ENCODE results near the gene FAF1.
"Not testable (repeated sequence)": the region's sequence is repeated elsewhere in the genome, so short reads cannot be mapped to it uniquely, and the experiment has no call there.

The FAF1 gene

DNA sequence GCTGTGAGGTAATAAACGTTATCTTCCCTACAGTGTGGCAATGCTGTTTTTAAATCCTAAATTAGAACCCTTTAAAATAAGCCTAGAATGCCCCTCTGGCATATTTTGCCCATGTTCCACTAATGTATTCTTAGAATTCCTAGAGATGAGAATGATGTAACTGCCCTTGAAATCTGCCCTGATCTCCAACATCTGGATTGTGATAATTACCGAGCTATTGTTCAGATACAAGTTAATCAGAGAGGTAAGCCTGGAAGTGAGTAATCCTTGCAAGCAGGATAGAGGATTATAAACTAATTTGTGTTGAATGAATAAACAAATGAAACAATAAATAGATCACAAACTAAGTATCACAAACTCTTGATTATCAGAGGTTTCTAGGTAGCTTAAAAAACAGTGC lies 429.0 kb downstream of the FAF1 start:
- Histone ChIP-seq H3K4me3 (ENCODE audit: low read length) (no peak overlapping the region), H3K36me3 (replicated peaks; ENCODE audit: low read depth, low read length) (no peaks in the 10 kb centered on the region), H3K79me2 (ENCODE audit: low read length) (no peaks in the 10 kb centered on the region), H4K20me1 (ENCODE audit: insufficient read depth, low read length) (no peaks in the 10 kb centered on the region), H3K9ac (ENCODE audit: low read length) (no peak overlapping the region), H3K27me3 (ENCODE audit: low read depth, low read length) (no peaks in the 10 kb centered on the region), H3K4me2 (ENCODE audit: low read length) (no peak overlapping the region), H3K27ac (ENCODE audit: low read length) (no peak overlapping the region), H3K9me3 (ENCODE audit: insufficient read depth, low read length) (no peaks in the 10 kb centered on the region), H3K4me1 (ENCODE audit: low read length) (no peaks in the 10 kb centered on the region), H2AFZ (ENCODE audit: low read depth, low read length) (no peak overlapping the region)
- no peak for TF ChIP-seq EZH2phosphoT487 (IDR thresholded peaks at IDR 0.05; ENCODE audit: low read depth)
- TF ChIP-seq, protein P1, sequence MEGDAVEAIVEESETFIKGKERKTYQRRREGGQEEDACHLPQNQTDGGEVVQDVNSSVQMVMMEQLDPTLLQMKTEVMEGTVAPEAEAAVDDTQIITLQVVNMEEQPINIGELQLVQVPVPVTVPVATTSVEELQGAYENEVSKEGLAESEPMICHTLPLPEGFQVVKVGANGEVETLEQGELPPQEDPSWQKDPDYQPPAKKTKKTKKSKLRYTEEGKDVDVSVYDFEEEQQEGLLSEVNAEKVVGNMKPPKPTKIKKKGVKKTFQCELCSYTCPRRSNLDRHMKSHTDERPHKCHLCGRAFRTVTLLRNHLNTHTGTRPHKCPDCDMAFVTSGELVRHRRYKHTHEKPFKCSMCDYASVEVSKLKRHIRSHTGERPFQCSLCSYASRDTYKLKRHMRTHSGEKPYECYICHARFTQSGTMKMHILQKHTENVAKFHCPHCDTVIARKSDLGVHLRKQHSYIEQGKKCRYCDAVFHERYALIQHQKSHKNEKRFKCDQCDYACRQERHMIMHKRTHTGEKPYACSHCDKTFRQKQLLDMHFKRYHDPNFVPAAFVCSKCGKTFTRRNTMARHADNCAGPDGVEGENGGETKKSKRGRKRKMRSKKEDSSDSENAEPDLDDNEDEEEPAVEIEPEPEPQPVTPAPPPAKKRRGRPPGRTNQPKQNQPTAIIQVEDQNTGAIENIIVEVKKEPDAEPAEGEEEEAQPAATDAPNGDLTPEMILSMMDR (IDR thresholded peaks at IDR 0.05; ENCODE audit: low read depth, low read length) = no peak

DNA sequence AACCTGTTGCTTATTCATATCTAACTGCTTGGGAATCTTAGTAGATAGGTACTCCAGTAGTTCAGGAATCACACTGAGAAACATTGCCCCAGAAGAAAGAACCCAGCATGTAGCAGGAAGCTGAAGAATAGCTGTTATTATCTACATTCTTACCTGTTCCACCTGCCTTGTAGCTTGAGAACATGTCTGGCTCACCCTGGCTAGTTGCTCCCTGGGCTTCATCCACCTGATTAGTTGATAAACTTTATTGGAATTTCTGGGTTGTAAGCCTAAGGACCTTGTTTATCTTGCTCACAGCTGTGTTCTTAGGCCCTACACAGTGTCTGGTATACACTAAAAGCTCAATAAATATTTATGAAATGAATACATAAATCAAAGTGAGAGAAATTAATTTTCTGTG lies 430.6 kb downstream of the FAF1 start:
- no peak for TF ChIP-seq EZH2phosphoT487 (IDR thresholded peaks at IDR 0.05; ENCODE audit: low read depth)
- TF ChIP-seq, protein P1 (IDR thresholded peaks at IDR 0.05; ENCODE audit: low read depth, low read length) = no peak
- no peak overlapping the region for H2AFZ ChIP-seq (ENCODE audit: low read depth, low read length)
- no peaks in the 10 kb centered on the region for H3K79me2 ChIP-seq (ENCODE audit: low read length)
- H3K27ac ChIP-seq (ENCODE audit: low read length) = no peak overlapping the region
- no peaks in the 10 kb centered on the region for H3K4me1 ChIP-seq (ENCODE audit: low read length)
- no peak overlapping the region for H3K4me3 ChIP-seq (ENCODE audit: low read length)
- H3K27me3 ChIP-seq (ENCODE audit: low read depth, low read length) = no peaks in the 10 kb centered on the region
- no peaks in the 10 kb centered on the region for H4K20me1 ChIP-seq (ENCODE audit: insufficient read depth, low read length)
- no peak overlapping the region for H3K9ac ChIP-seq (ENCODE audit: low read length)
- no peaks in the 10 kb centered on the region for H3K36me3 ChIP-seq (replicated peaks; ENCODE audit: low read depth, low read length)
- no peaks in the 10 kb centered on the region for H3K9me3 ChIP-seq (ENCODE audit: insufficient read depth, low read length)
- no peak overlapping the region for H3K4me2 ChIP-seq (ENCODE audit: low read length)

DNA sequence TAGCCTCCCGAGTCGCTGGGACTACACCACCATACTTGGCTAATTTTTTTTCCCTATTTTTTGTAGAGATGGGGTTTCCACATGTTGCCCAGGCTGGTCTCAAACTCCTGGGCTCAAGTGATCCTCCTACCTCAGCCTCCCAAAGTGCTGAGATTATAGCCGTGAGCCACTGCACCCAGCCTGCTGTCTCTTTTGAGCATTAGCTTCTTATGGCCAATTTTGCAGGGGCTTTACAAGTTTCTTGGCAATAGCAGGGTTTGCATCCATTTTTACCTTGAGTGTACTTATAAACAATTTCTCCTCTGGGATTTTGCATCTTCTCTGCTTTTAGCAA lies 432.1 kb downstream of the FAF1 start:
- not testable (repeated sequence) for H3K4me3 ChIP-seq (ENCODE audit: low read length); H2AFZ ChIP-seq (ENCODE audit: low read depth, low read length); H3K79me2 ChIP-seq (ENCODE audit: low read length); H3K4me1 ChIP-seq (ENCODE audit: low read length); H3K9ac ChIP-seq (ENCODE audit: low read length); H4K20me1 ChIP-seq (ENCODE audit: insufficient read depth, low read length); H3K9me3 ChIP-seq (ENCODE audit: insufficient read depth, low read length); H3K27ac ChIP-seq (ENCODE audit: low read length); H3K4me2 ChIP-seq (ENCODE audit: low read length); H3K36me3 ChIP-seq (replicated peaks; ENCODE audit: low read depth, low read length); H3K27me3 ChIP-seq (ENCODE audit: low read depth, low read length)

DNA sequence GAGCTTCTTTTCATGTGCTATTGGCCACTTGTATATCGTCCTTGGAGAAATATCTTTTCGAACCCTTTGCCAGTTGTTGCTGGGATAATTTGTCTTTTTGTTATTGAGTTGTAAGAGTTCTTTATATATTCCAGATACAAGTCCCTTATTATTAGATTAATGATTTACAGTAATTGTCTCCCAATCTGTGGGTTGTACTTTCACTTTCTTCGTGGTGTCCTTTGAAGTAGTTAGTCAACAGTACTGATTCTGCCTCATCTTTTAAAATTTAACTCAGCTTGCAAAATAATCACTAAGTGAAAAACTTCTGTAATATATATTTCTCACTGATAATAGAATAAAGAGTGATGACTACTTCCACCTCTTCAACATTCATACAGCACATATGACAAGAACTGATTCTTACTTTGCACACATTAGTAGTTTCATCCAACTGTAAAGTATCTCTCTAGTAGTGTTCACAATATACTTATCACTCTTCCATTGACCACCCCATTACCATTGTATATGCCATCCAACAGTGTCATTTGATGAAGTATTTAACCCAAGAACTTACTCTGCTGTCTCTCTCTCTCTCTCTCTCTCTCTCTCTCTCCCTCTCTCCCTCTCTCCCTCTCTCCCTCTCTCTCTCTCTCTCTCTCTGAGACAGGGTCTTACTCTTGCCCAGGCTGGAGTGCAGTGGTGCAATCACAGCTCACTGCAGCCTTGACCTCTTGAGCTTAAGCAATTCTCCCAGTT lies 432.6 kb downstream of the FAF1 start:
- Histone ChIP-seq H3K27ac (ENCODE audit: low read length) (no peak overlapping the region), H3K36me3 (replicated peaks; ENCODE audit: low read depth, low read length) (no peaks in the 10 kb centered on the region), H4K20me1 (ENCODE audit: insufficient read depth, low read length) (no peaks in the 10 kb centered on the region), H3K4me3 (ENCODE audit: low read length) (no peak overlapping the region), H3K79me2 (ENCODE audit: low read length) (no peaks in the 10 kb centered on the region), H3K4me2 (ENCODE audit: low read length) (no peak overlapping the region), H2AFZ (ENCODE audit: low read depth, low read length) (no peak overlapping the region), H3K9me3 (ENCODE audit: insufficient read depth, low read length) (no peaks in the 10 kb centered on the region), H3K9ac (ENCODE audit: low read length) (no peak overlapping the region), H3K27me3 (ENCODE audit: low read depth, low read length) (no peaks in the 10 kb centered on the region), H3K4me1 (ENCODE audit: low read length) (no peaks in the 10 kb centered on the region)
- TF ChIP-seq, protein P1 (IDR thresholded peaks at IDR 0.05; ENCODE audit: low read depth, low read length) = no peak
- no peak for TF ChIP-seq EZH2phosphoT487 (IDR thresholded peaks at IDR 0.05; ENCODE audit: low read depth)

Measured in OCI-LY3 (cell line).